Activated naive CD4-positive, alpha-beta T cell treated with anti-CD3 and anti-CD28 coated beads, Interleukin-2, amount 50 U/mL, for 72 hours (primary cell): ENCODE data around the gene ZNF652. TPM values are rescaled to one million over a fixed set of nuclear protein-coding genes. Genes with fewer than 3 reads are reported as not detected.
"Not testable (repeated sequence)": the region's sequence is repeated elsewhere in the genome, so short reads cannot be mapped to it uniquely, and the experiment has no call there.

Experiments used
- ATAC-seq, 2 donors: fragments of 150-1000 bp; cut with Tn5 transposase; 2 replicates each; pipeline ENCODE4 v1.10.0; 2021; ENCODE audit warnings: mild to moderate bottlenecking in 2 of 2, moderate library complexity in 2 of 2
- DNase-seq, 2 donors: peaks; one replicate each; pipeline ENCODE4 v3.0.0; 2021 to 2022; ENCODE audit warnings: low spot score in 2 of 2
- H3K27ac Mint-ChIP-seq, 2 donors: one replicate each; pipeline ENCODE4 v1.8.0; 2022; ENCODE audit warnings: mild to moderate bottlenecking in 2 of 2, mixed read lengths in 2 of 2
- H3K36me3 Mint-ChIP-seq, 2 donors: one replicate each; pipeline ENCODE4 v1.8.0; 2022; ENCODE audit warnings: mixed read lengths in 2 of 2
- H3K9me3 Mint-ChIP-seq, 2 donors: one replicate each; pipeline ENCODE4 v1.8.0; 2022; ENCODE audit warnings: mixed read lengths in 2 of 2
- total RNA-seq, 2 donors: library from RNA; stranded (reverse); gene quantifications; one replicate each; pipeline ENCODE4 v1.2.3, GENCODE V29; 2022

Gene ZNF652
- total RNA-seq, 2 donors from 2014 or later: 5.8 to 6.3 TPM

GRCh38 chr17:49299996-49300395 lies 62.1 kb downstream of the ZNF652 start:
- no peak for DNase-seq
- Mint-ChIP-seq H3K9me3 (no peaks in the 10 kb centered on the region), H3K36me3 (no peaks in the 10 kb centered on the region), H3K27ac (no peak overlapping the region)
- no peak for ATAC-seq

- H3K9me3 Mint-ChIP-seq: no peaks in the 10 kb centered on the region
- DNase-seq (no peak), ATAC-seq (no peak)
- no peaks in the 10 kb centered on the region for H3K36me3 Mint-ChIP-seq
- H3K27ac Mint-ChIP-seq: no peak overlapping the region
These were observed 63.6 kb downstream of the ZNF652 start for GRCh38 chr17:49298371-49298976.

GRCh38 chr17:49297141-49297540 lies 64.9 kb downstream of the ZNF652 start:
- Mint-ChIP-seq H3K27ac (no peak overlapping the region), H3K9me3 (no peaks in the 10 kb centered on the region), H3K36me3 (no peaks in the 10 kb centered on the region)
- DNase-seq: no peak
- ATAC-seq: no peak

- ATAC-seq (no peak), DNase-seq (no peak)
- Mint-ChIP-seq H3K9me3 (no peaks in the 10 kb centered on the region), H3K36me3 (no peaks in the 10 kb centered on the region), H3K27ac (no peak overlapping the region)
These were observed 67.9 kb downstream of the ZNF652 start for GRCh38 chr17:49294122-49294521.

- ATAC-seq: peak in 1 of 2 donors; percentile 85
These were observed 69.1 kb downstream of the ZNF652 start for GRCh38 chr17:49292901-49293300.

GRCh38 chr17:49291929-49292328 lies 70.1 kb downstream of the ZNF652 start:
- Mint-ChIP-seq H3K36me3 (no peaks in the 10 kb centered on the region), H3K9me3 (no peaks in the 10 kb centered on the region), H3K27ac (peak overlapping the region in 1 of 2 donors; percentile 16)
- ATAC-seq (no peak), DNase-seq (no peak)

More at GRCh38 chr17:49292901-49293300, 69.1 kb downstream of the ZNF652 start:
- Mint-ChIP-seq H3K27ac (no peak overlapping the region), H3K9me3 (no peaks in the 10 kb centered on the region), H3K36me3 (no peaks in the 10 kb centered on the region)
- DNase-seq: no peak

- no peak overlapping the region for H3K27ac Mint-ChIP-seq
- peak in 1 of 2 donors; percentile 27 for DNase-seq
- ATAC-seq: no peak
These were observed 71.2 kb downstream of the ZNF652 start for GRCh38 chr17:49290690-49291359.

GRCh38 chr17:49288388-49288787 lies 73.7 kb downstream of the ZNF652 start:
- DNase-seq: no peak
- H3K27ac Mint-ChIP-seq: no peak overlapping the region
- no peaks in the 10 kb centered on the region for H3K9me3 Mint-ChIP-seq
- no peaks in the 10 kb centered on the region for H3K36me3 Mint-ChIP-seq
- ATAC-seq: no peak

More at GRCh38 chr17:49290690-49291359, 71.2 kb downstream of the ZNF652 start:
- Mint-ChIP-seq H3K36me3 (no peaks in the 10 kb centered on the region), H3K9me3 (no peaks in the 10 kb centered on the region)

GRCh38 chr17:49287481-49287880 lies 74.6 kb downstream of the ZNF652 start:
- no peak overlapping the region for H3K27ac Mint-ChIP-seq
- ATAC-seq (no peak), DNase-seq (no peak)
- no peaks in the 10 kb centered on the region for H3K36me3 Mint-ChIP-seq
- no peaks in the 10 kb centered on the region for H3K9me3 Mint-ChIP-seq

GRCh38 chr17:49286261-49286973 lies 75.6 kb downstream of the ZNF652 start:
- H3K9me3 Mint-ChIP-seq, H3K27ac Mint-ChIP-seq, ATAC-seq, DNase-seq, H3K36me3 Mint-ChIP-seq: not testable (repeated sequence)

- H3K36me3 Mint-ChIP-seq: no peaks in the 10 kb centered on the region
- no peak overlapping the region for H3K27ac Mint-ChIP-seq
- ATAC-seq (no peak), DNase-seq (no peak)
- H3K9me3 Mint-ChIP-seq: no peaks in the 10 kb centered on the region
These were observed 76.3 kb downstream of the ZNF652 start for GRCh38 chr17:49285716-49286115.

GRCh38 chr17:49280918-49281317 lies 81.1 kb downstream of the ZNF652 start:
- no peak for ATAC-seq
- Mint-ChIP-seq H3K27ac (no peak overlapping the region), H3K36me3 (no peaks in the 10 kb centered on the region), H3K9me3 (no peaks in the 10 kb centered on the region)
- DNase-seq: no peak

- H3K9me3 Mint-ChIP-seq: no peaks in the 10 kb centered on the region
- no peak for DNase-seq
- ATAC-seq: no peak
- H3K27ac Mint-ChIP-seq: no peak overlapping the region
- no peaks in the 10 kb centered on the region for H3K36me3 Mint-ChIP-seq
These were observed 82.0 kb downstream of the ZNF652 start for GRCh38 chr17:49280061-49280460.

GRCh38 chr17:49279263-49280015 lies 82.6 kb downstream of the ZNF652 start:
- not testable (repeated sequence) for H3K9me3 Mint-ChIP-seq, H3K27ac Mint-ChIP-seq, DNase-seq, ATAC-seq, H3K36me3 Mint-ChIP-seq

GRCh38 chr17:49278076-49278475 lies 84.0 kb downstream of the ZNF652 start:
- DNase-seq: peak in 1 of 2 donors; percentile 43
- Mint-ChIP-seq H3K9me3 (no peaks in the 10 kb centered on the region), H3K36me3 (no peaks in the 10 kb centered on the region), H3K27ac (no peak overlapping the region)
- no peak for ATAC-seq

GRCh38 chr17:49277638-49278037 lies 84.4 kb downstream of the ZNF652 start:
- Mint-ChIP-seq H3K9me3 (no peaks in the 10 kb centered on the region), H3K36me3 (no peaks in the 10 kb centered on the region), H3K27ac (no peak overlapping the region)
- DNase-seq (peak in 1 of 2 donors; percentile 16), ATAC-seq (no peak)

GRCh38 chr17:49275981-49276380 lies 86.1 kb downstream of the ZNF652 start:
- not testable (repeated sequence) for H3K27ac Mint-ChIP-seq, H3K36me3 Mint-ChIP-seq, H3K9me3 Mint-ChIP-seq, DNase-seq, ATAC-seq
